Measurements from ENCODE around the gene TTC7B.

Gene TTC7B

DNA sequence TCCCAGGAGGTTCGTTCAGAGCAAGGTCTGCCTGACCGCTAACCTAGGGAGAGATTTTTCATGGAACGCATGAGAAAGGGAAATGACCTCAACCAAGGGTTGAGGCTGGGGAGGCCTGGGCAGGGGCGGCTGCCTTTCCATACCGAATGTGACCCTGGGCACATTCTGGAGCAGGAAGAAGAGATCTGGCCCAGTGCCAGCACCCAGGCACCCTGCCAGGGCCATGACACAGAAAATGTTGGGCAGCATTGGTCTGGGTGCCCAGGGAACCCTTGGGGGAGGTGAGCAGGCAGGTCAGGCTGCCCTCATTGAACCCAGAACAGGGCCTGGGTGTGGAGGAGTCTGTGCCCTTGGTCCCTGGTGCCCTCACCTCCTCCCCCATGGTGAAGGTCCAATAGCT, 312.6 kb downstream of the TTC7B start:
- FAIRE-seq = no peak

DNA sequence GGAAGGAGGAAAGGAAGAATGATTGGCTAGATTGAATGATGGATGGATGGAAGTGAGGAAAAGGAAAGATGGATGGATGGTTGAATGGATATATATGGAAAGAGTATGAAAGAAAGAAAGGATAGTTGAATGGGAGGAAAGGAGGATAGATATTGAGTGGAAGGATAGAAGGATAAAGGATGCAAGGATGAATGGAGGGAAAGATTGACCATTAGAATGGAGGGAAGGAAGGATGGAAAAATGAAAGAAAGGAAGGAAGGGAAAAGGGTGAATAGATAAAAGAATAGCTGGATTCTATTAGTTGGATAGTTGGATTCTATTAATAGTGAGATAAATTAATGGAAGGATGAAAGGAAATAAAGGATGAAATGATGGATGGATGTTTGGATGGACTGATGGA, 313.5 kb downstream of the TTC7B start:
- FAIRE-seq = no peak

DNA sequence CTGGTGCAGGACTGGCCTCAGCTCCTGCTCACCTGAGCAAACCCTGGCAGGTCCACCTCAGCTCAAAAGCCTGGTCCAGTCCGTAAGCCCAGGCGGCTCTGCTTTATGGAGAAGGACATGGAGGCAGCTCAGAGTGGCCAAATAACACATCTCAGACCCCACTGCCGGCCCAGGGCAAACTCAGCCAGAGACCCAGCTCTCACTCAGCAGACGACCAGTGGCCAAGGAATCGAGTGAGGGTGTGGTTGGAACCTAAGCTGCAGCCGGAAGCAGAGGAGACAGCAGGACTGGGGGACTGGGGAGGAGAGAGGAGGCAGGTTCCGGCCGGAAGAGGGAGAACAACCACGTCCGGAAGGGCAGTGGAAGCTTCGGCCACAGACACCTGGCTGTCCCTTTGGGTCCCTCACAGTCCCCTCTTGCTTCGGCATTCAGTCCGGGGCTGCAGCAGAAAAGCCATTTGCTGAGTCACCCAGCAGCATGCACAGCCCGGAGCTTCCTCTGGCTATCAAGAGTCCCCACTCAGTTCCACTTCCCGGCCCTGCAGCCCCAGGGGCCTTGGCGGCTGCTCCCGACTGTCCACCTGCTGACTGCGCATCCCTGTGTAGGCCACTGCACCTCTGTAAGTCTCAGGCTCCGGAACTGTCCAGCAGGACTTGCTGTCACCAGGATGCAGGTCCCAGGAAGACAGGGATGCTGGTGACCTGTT, 315.4 kb downstream of the TTC7B start:
- FAIRE-seq = no peak

DNA sequence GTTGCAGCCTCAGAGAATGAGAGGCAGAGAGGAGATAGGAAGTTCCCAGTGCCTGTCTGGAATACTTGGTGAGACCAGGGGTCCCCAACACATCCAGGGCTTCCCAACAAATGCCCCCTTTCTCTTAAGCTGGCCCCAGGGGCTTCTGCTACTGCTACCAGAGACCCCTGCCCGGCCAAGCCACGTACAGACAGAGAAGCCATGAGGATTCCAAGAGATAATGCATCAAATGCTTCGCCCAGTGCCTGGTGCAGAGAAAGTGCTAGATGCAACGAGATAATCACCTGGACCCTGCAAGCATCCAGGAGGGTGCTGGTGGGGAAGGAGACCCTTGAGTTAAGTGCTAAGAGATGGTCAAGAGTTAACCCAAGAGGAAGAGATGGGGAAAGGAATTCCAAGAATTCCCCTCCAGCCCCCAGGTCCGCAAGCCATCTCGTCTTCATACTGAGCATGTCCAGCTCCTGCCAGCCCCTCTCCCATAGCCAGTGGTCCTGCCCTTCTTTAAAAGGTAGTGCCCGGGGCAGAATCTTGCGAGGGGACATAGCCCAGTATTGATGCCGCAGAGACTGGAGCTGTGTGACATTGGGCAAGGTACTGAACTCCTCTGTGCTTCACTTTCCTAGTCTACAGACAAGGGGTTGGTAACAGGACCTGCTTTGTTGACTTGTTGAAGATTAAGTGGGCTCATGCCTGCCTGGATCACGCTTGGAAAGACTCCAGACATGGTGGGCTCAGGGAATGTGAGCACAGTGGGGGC, 316.1 kb downstream of the TTC7B start:
- no peak for FAIRE-seq

DNA sequence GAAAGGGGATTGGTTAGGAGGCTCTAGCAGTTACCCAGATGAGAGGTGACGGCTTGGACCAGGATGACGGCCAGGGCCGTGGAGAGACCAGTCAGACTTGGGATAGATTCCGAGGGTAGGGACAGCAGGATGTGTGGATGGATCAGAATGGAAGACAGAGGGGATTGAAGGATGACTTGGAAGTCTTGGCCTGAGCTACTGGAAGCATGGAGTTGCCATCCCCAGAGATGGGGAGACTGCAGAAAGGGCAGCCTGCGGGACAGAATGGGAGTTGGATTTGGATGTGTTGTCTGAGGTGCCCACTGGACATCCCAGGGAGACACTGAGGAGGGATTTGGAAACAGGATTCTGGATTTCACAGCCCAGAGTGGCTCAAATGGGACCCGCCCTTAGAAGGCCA, 317.1 kb downstream of the TTC7B start:
- no peak for FAIRE-seq

DNA sequence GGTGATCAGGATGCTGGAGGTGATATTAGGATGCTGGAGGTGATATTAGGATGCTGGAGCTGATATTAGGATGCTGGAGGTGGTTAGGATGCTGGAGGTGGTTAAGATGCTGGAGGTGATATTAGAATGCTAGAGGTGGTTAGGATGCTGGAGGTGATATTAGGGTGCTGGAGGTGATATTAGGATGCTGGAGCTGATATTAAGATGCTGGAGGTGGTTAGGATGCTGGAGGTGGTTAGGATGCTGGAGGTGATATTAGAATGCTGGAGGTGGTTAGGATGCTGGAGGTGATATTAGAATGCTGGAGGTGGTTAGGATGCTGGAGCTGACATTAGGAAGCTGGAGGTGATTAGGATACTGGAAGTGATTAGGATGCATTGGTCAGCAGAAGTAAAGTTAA, 318.0 kb downstream of the TTC7B start:
- FAIRE-seq = no peak

DNA sequence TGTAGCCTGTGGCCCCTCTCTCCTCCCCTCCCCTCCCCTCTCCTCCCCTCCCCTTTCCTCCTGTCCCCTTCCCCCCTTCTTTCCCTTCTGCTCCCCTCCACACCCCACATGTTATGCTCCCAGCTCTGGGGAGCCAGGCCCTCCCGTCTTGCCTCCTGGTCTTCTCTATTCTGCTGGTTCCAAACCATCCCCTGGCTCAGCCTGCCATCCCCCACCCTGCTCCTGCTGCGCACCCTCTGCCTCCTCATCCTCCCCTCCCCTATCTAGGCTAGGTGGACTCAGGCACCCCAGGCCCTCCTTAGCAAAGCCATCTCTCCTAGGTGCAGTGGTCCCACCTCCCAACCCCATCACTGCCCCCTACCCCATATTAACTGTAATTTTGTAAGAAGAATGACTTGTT, 319.9 kb downstream of the TTC7B start:
- FAIRE-seq = no peak

DNA sequence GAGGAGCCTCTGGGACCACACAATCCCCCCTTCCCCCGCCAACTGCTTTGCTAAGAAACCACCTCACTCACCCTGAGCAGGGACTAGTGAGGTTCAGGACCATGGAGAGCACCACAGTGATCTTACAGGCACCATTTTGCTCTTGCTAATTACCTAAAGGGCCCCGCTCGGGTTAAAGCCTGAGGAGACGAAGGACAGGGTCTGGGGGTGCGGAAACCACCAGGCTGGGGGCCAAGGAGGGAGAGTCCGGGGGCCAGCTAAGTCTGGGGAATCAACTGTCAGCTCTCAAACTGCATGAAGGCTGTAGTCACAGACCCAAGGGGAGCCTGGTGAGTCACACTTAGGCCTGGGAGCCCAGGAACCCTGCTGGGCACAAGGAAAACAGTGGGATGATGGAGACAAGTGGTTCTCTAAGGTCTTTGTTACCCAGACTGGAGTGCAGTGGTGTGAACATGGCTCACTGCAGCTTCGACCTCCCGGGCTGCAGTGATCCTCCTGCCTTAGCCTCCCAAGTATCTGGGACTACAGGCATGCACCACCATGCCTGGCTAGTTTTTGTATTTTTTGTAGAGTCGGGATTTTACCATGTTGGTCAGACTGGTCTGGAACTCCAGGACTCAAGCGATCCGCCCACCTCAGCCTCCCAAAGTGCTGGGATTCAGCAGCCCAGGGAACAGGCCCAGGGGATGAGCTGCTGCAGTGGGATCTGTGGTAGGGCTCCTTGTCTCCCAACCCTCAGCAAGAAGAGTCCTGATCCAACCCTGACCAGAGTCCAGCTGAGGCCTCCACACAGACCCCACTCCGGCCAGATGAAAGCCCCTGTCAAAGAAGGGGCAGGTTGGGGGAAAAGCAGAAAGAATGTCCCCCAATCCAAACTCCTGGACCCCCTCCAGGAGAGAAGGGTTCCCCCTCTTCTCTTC, 320.6 kb downstream of the TTC7B start:
- FAIRE-seq = no peak

DNA sequence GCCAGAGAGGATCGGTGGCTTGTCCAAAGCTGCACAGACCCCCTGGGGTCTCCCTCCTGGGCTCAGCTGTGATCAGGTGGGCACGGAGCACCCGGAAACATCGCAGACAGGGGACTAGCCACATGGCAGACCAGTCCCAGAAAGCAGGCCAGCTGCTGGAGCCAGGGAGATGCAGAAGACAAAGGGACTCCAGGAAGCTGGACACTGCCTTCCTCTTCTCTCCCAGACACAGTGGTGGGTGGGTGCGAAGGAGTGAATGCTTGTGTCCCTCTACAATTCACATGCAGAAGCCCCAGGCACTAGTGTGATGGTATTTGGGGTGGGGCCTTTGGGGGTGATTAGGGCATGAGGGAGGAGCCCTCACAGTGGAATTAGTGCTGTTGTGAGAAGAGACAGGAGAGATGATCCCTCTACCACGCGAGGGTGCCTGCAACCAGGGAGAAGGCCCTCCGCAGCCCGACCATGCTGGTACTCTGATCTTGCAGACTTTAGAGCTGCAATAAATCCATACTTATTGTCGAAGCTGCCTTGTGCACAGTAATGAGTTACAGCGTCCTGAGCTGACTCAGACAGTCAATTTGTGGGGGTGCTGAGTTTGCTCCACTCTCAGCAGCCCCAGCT, 324.2 kb downstream of the TTC7B start:
- no peak for FAIRE-seq

DNA sequence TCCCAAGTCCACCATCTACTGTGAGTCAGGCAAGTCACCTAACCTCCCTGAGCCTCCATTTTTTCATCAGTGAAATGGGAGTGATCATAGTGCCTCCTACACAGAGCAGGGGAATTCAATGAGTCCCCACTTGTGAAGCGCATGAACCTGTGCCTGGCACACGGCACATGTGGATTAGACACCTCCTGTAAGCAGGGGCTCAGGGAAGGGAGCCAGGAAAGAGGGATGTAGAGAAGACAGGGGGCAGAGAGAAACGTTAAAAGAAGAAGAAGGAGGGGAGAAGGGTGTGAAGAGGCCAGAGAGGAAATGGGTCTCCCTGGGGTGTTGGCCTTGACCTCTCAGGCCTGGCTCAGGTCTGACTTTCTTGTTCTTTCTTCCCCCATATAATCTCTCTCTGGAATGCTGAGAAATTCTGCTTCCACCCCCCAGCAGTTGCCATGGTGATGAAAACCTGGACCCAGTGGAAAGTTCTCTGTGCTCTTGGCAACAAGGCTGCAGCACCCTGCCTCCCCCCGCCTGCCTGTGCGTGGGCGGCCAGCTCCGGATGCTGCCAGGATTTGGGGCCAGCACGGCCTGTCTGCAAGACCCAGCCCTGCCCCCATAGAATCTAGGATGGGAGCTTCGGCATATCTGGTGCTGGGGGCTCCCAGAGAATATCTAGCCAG, 324.9 kb downstream of the TTC7B start:
- FAIRE-seq = no peak

DNA sequence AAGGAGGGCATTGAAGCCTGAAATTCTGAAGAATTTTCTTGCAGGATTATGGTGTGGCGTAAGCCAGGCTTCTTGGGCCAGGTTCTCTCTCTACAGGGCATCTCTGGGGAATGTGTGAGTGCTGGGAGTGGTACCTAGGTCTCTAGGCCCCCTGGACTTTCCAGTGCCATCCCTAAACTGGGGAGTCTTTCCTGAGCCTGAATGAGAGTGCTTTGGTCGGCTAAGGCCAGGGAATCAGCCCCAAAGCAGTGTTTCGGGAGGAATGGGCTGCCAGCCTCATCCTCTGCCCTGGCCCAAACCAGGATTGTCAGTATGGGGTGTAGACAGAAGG, 325.5 kb downstream of the TTC7B start:
- no peak for FAIRE-seq

DNA sequence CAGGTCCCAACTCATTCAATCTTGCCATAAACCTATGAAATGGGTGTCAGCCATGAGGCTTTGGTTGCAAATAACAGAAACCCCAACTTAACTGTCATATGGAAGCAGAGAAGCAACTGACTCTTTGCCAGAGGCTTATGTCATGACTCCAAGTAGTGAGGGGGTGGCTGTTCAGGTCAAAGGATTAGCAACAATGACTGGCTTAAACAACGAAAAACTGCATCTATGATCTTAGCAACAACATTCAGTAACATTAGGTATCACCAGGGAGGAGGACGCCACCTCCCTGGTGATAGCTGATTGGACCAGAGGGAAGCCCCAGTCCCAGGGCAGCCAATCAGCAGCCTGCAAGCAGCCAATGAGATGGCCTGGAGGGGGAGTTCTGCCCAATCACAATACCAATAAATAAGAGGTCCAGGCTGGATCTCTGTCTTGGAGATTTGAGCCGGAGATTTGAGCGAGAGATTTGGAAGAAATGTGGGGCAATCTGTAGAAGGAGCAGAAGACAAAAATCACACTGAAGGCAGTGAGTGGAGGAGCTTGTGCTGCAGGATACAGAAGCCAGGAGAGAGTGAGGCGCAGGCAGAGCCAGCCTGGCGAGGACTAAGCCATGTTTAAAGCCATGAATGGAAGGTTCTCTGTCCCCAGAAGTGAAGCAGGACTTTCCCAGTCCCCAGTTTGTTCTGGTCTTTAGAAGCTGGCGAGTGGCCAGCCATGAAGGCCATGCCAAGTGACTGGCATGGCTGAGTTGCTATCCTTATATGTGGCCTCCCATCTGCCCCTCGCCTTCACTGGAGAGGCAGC, 326.1 kb downstream of the TTC7B start:
- no peak for FAIRE-seq

DNA sequence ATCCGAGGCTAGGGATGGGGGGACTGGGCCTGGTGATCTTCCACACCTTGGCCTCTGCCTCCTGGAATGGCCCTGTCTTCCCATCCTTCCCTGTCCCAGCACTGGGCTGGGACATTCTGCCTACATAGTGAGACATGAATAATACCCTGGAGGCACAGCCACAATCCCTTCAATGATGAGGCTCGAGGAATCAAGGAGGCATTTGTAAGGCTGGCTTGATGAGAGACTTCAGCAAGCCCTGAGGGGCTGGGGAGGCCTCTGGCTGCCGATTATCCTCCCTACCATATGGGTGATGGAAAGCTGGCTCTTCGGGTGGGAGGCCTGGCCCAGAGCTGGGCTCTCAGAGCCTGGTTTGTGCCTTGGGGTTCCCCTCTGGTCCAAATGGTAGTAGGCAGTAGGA, 326.9 kb downstream of the TTC7B start:
- no peak for FAIRE-seq

DNA sequence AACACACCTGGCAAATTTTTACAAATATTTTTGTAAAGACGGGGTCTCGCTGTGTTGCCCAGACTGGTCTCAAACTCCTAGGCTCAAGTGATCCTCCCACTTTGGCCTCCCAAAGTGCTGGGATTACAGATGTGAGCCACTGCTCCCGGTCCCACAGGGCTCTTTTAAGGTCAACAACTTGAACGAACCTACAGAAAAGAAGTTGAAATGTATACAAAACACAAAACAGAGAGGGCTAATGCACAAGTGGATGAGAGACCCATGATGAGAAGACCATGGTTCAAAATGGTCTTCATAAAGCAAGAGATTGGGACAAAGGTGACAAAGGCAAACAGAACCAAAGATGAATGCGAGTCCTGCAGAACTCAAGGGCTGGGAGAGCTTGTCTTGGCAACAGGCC, 328.0 kb downstream of the TTC7B start:
- no peak for FAIRE-seq

DNA sequence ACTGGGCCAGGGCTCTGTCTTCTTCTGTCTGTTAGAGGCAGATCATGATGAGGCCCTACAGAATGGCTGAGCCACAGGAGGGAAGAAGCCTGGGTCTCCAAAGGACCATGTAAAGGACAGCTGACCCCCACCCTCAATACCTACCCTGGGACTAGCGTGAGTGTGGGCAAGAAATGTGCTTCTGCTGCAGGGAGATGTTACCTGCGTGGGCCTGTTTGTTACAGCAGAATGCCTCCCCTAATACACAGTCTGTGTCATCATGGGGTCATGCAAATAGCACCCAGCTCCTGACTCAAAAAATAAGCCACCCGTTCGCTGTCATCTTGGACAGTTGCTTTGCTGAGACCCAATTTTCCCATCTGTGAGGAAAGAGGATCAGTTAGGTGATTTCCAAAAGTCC, 328.8 kb downstream of the TTC7B start:
- FAIRE-seq = no peak

DNA sequence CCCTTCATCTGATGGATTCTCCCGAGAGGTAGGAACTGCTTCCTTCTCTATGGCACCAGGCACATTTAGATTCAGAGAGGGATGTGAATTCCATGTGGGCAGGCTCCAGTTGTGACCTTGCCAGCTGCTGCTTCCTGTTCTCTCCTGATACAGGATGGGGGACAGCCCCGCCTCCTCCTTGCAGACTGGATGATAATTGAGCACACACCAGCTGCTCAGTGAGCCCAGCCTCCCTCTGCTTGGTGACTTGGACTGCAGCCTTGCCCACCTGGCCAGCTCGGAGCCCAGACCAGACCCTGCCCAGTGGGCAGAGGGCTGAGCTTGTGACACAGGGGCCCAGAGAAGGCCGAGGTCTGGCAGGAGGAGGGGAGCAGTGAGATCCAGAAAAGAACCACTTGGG, 329.2 kb downstream of the TTC7B start:
- no peak for FAIRE-seq

DNA sequence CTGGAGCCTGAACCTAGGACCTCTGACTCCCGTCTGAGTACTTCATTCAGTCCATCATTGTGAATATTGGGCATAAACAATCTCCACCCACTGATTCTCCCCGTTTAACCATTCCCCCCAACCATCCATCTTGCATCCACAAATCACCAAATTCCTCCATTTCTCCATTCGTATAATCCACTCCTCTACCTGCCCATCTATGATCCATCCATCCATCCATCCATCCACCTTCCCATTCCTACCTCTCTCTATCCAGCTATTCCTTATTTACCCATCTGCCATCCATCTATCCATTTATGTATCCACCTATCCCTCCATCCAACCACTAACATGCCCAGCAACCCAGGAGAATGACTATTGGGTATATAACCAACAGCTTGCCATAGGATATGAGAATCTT, 331.9 kb downstream of the TTC7B start:
- no peak for FAIRE-seq

DNA sequence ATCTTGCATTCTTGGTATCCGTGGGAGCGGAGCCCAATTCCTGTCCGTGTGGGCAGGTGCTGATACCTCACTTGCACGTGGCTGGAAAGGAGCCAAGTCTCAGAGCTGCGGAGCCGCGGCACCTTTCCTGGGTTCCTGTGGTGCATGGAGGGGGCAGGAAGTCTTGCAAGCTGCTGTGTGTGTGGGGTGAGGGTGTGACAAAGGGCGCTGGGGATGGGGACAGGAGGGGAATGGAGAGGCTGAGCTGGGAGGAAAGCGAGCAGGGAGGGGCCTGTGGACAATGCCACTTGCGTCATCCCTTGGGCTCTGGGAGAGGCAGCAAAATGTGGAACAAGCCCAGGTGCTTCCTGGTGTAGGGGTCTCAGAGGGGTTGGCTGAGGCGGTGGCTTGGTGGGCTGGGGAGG, 332.7 kb downstream of the TTC7B start:
- FAIRE-seq = no peak

DNA sequence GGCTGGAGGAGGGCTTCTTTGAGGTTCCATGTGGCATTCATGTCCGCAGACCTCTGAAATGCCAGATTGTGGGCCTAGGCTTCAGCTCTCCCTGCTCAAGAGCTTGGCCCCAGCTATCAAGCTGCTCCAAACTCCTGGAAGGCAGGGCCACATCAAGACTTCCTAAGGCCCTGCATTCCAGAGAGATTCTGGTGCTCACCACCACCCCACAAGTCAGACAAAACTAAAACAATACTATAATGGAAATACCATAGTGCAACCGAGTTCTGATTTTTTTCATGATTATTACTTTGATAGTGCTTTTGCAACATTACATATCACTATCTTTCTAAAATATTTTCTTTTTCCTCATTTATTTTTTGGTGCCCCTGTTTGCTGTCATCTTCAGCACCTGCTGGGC, 333.1 kb downstream of the TTC7B start:
- no peak for FAIRE-seq

DNA sequence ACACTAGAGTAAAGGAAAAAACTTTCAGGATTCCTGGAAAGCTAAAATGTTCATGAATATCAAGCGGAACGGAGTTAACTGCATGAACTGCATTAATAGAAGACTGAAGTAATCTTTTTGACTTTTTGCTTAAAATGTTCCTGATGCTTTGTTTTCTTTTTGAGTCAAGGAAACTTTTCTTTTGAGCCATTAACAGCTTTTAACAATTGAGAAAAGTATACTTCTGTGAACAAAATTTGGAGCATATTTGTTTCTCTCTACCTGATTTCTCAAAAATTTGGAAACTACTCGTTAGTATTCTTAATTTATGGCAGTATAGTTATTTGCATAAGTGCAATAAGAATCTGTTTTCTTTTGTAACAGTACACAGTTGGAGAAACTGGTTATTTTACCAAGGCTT, 340.9 kb downstream of the TTC7B start:
- FAIRE-seq = no peak

Data from colon (tissue), 2 donors.